NCI-H1694 (cell line): ENCODE measurements around the gene TRIM29.
"Not testable (repeated sequence)": the region's sequence is repeated elsewhere in the genome, so short reads cannot be mapped to it uniquely, and the experiment has no call there.

Experiments
- DNase-seq: peaks from one replicate; lab custom pipeline; 2025; lab: John Stamatoyannopoulos, UW

TRIM29 gene

GRCh38 chr11:120172054-120172911 is 34.4 kb upstream of the TRIM29 start:
- DNase-seq = no peak

GRCh38 chr11:120170741-120171261 is 32.9 kb upstream of the TRIM29 start:
- DNase-seq = no peak

- no peak for DNase-seq
Measured at GRCh38 chr11:120169981-120170698, 32.2 kb upstream of the TRIM29 start.

- DNase-seq = no peak
Measured at GRCh38 chr11:120168960-120169681, 31.2 kb upstream of the TRIM29 start.

- no peak for DNase-seq
Measured at GRCh38 chr11:120168108-120168959, 30.4 kb upstream of the TRIM29 start.

GRCh38 chr11:120167659-120168058 is 29.7 kb upstream of the TRIM29 start:
- DNase-seq = no peak

GRCh38 chr11:120160436-120160835 is 22.5 kb upstream of the TRIM29 start:
- no peak for DNase-seq

- DNase-seq = no peak
Measured at GRCh38 chr11:120153221-120153620, 15.3 kb upstream of the TRIM29 start.

- DNase-seq = no peak
Measured at GRCh38 chr11:120151536-120151935, 13.6 kb upstream of the TRIM29 start.

- no peak for DNase-seq
Measured at GRCh38 chr11:120149246-120149645, 11.3 kb upstream of the TRIM29 start.

- no peak for DNase-seq
Measured at GRCh38 chr11:120147950-120148270, 10.0 kb upstream of the TRIM29 start.

- no peak for DNase-seq
Measured at GRCh38 chr11:120147094-120147949, 9.4 kb upstream of the TRIM29 start.

- DNase-seq = no peak
Measured at GRCh38 chr11:120146413-120147093, 8.6 kb upstream of the TRIM29 start.

GRCh38 chr11:120144501-120144900 is 6.6 kb upstream of the TRIM29 start:
- DNase-seq = no peak

GRCh38 chr11:120143472-120143871 is 5.6 kb upstream of the TRIM29 start:
- not testable (repeated sequence) for DNase-seq

GRCh38 chr11:120142441-120143100 is 4.7 kb upstream of the TRIM29 start:
- DNase-seq = no peak

GRCh38 chr11:120141768-120142423 is 4.0 kb upstream of the TRIM29 start:
- no peak for DNase-seq

GRCh38 chr11:120141113-120141767 is 3.3 kb upstream of the TRIM29 start:
- DNase-seq = no peak
